HepG2 (cell line): ENCODE measurements around the gene DEDD2. TPM values are rescaled to one million over a fixed set of nuclear protein-coding genes. Genes with fewer than 3 reads are reported as not detected.

Experiments
- CBFB ChIP-seq: sonication (generic); formaldehyde crosslinking; IDR thresholded peaks from 2 replicates; pipeline ENCODE4 v1.4.0; 2020; ENCODE audit warnings: missing genetic modification reagents
- FOXK2 ChIP-seq: fragments of 450-650 bp; IDR thresholded peaks from 2 replicates; pipeline ENCODE4 v1.6.1; 2016
- HOXD1 ChIP-seq: sonication (generic); formaldehyde crosslinking; IDR thresholded peaks from 2 replicates; pipeline ENCODE4 v1.5.0; 2020; ENCODE audit warnings: missing genetic modification reagents
- KDM1A ChIP-seq: IDR thresholded peaks from 2 replicates; pipeline ENCODE4 v1.6.1; 2016; ENCODE audit warnings: missing compliant biosample characterization
- KDM5A ChIP-seq: fragments of 200-600 bp; sonication (generic); IDR thresholded peaks from 2 replicates; pipeline ENCODE4 v1.7.0; 2018; ENCODE audit warnings: antibody characterized with exemption, mild to moderate bottlenecking, low read length, borderline replicate concordance
- MED13 ChIP-seq: sonication (generic); formaldehyde crosslinking; IDR thresholded peaks from 2 replicates; pipeline ENCODE4 v1.5.0; 2020; ENCODE audit warnings: missing genetic modification reagents
- MTA1 ChIP-seq: sonication (generic); formaldehyde crosslinking; IDR thresholded peaks from 2 replicates; pipeline ENCODE4 v1.4.0; 2020; ENCODE audit warnings: missing genetic modification reagents, mild to moderate bottlenecking, borderline replicate concordance
- ONECUT2 ChIP-seq: sonication (generic); formaldehyde crosslinking; IDR thresholded peaks from 2 replicates; pipeline ENCODE4 v1.4.0; 2020; ENCODE audit warnings: missing genetic modification reagents
- POLR2G ChIP-seq: fragments of 200-400 bp; formaldehyde crosslinking; IDR thresholded peaks from 2 replicates; pipeline ENCODE4 v1.6.1; 2018; ENCODE audit warnings: mild to moderate bottlenecking, low read depth, low read length, moderate library complexity
- SOX13 ChIP-seq, 3 experiments: fragments of 450-650 bp in 1 of 3; sonication (generic) in 1 of 3; formaldehyde crosslinking in 1 of 3; IDR thresholded peaks in 2 of 3; conservative IDR thresholded peaks in 1 of 3; 2 replicates each; pipeline versions ENCODE4 v1.5.0 to v1.6.1; 2016 to 2020; ENCODE audit warnings: antibody characterized with exemption in 1 of 3, mild to moderate bottlenecking in 1 of 3, missing compliant biosample characterization in 1 of 3, missing genetic modification reagents in 1 of 3, moderate library complexity in 1 of 3
- SUZ12 ChIP-seq: fragments of 150-350 bp; IDR thresholded peaks from 2 replicates; pipeline ENCODE4 v1.6.1; 2014; ENCODE audit warnings: low read depth, low read length
- TEAD3 ChIP-seq: optimal IDR thresholded peaks from 2 replicates; pipeline ENCODE3; 2016; ENCODE audit warnings: borderline replicate concordance
- ZNF329 ChIP-seq: sonication (generic); formaldehyde crosslinking; IDR thresholded peaks from 2 replicates; pipeline ENCODE4 v1.9.0; 2021; ENCODE audit warnings: low read depth, mild to moderate bottlenecking, missing genetic modification reagents
- ZNF446 ChIP-seq: sonication (generic); formaldehyde crosslinking; IDR thresholded peaks from 2 replicates; pipeline ENCODE4 v1.5.0; 2020; ENCODE audit warnings: mild to moderate bottlenecking, missing genetic modification reagents
- polyA plus RNA-seq, 8 experiments: library from polyadenylated mRNA; depleted of rRNA in 3 of 8; stranded (reverse) in 7 of 8; unstranded in 1 of 8; fragments of >200 nt; fragmentation: Illumina TruSeq in 4 of 8; extraction: Trizol in 4 of 8; gene quantifications; 2 replicates each; pipeline versions ENCODE4 v1.2.1 to v1.2.3, GENCODE V29; 2011 to 2016; ENCODE audit warnings: low read depth in 4 of 8, missing spikeins in 1 of 8, mixed read lengths in 1 of 8; ENCODE audit not compliant: insufficient read depth in 1 of 8
- total RNA-seq, 5 experiments: library from RNA; depleted of rRNA; stranded (reverse); fragments of >200 nt; fragmentation: Illumina TruSeq; extraction: Trizol; gene quantifications; 2 replicates each; pipeline ENCODE4 v1.2.3, GENCODE V29; 2016; ENCODE audit warnings: low read depth in 1 of 5
- TF ChIP-seq, protein P1 (sequence below): sonication (generic); formaldehyde crosslinking; IDR thresholded peaks from 2 replicates; pipeline ENCODE4 v1.4.0; 2020; ENCODE audit warnings: mild to moderate bottlenecking, missing genetic modification reagents
- TF ChIP-seq, protein P2 (sequence below): sonication (generic); formaldehyde crosslinking; IDR thresholded peaks from 2 replicates; pipeline ENCODE4 v1.8.0; 2022; ENCODE audit warnings: low read depth, missing genetic modification reagents
- TF ChIP-seq, protein P3 (sequence below): sonication (generic); formaldehyde crosslinking; IDR thresholded peaks from 2 replicates; pipeline ENCODE4 v1.4.0; 2020; ENCODE audit warnings: missing genetic modification reagents, borderline replicate concordance
- TF ChIP-seq, protein P4 (sequence below): sonication (generic); formaldehyde crosslinking; IDR thresholded peaks from 2 replicates; pipeline ENCODE4 v1.4.0; 2020; ENCODE audit warnings: mild to moderate bottlenecking, missing genetic modification reagents

The DEDD2 gene
- total and polyA plus RNA-seq, 2 of the 13 experiments (the other 11 are each of a cell fraction or from before 2014, with no cell fraction given) = 19.2 to 24.7 TPM

DNA sequence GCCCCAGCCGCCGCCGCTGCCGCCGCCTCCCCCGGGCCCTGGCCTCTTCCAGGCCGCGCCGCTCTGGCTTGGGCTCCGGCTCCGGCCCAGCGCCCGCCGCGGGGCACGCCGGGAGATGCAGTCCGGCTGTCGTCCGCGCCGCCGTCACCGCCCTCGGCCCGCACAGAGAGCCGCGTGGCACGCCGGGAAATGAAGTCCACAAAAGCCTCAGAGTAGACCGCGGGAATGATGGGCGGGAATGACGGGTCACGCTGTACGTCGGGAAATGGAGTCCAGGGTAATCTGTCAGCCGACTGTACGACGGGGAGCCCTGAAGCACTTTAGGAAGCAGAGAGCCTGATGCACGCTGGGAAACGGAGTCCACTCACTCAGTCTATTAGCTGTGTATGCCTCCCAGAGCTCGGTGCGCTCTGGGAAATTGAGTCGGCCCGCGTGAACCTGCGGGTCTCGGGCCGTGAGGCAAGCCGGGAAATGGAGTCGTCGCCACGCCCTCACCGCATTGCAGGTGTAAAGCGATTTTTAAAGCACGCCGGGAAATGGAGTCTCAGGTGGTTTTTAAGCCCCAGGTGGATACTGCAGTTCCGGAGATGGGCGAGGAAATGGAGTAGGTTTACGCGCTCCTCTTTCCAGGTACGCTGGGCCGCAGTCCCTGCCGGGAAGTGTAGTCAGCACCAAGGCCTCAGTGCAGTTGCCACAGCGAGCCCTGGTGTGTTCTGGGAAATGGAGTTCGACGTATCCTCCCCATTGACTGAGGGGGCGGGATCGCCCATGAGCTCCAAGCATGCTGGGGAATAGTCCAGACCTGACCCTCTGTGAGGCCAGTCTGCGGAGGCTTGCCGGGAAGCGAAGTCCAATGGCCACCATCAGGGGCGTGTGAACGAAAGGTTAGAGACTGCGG lies 25.3 kb upstream of the DEDD2 start, which contains the start of gene GSK3A (continued):
- 0 out of 2 replicates have a peak, but pooled peaks have one; percentile 20 for TF ChIP-seq SOX13 (IDR thresholded peaks at IDR 0.05)
- TF ChIP-seq SOX13 (CRISPR knock-in tag; conservative IDR thresholded peaks at IDR 0.05 in 1 of 2, IDR thresholded peaks at IDR 0.05 in 1 of 2) = no peak; a peak in 1 of 4 replicates
- TF ChIP-seq MTA1 (CRISPR knock-in tag) = no peak
- peak; percentile 63 for TF ChIP-seq TEAD3 (CRISPR knock-in tag)
- TF ChIP-seq MED13 (CRISPR knock-in tag) = peak; percentile 47; the same call in 1 of the 2 replicates
- TF ChIP-seq KDM5A = no peak; the same call in 1 of the 2 replicates
- TF ChIP-seq, protein P1, sequence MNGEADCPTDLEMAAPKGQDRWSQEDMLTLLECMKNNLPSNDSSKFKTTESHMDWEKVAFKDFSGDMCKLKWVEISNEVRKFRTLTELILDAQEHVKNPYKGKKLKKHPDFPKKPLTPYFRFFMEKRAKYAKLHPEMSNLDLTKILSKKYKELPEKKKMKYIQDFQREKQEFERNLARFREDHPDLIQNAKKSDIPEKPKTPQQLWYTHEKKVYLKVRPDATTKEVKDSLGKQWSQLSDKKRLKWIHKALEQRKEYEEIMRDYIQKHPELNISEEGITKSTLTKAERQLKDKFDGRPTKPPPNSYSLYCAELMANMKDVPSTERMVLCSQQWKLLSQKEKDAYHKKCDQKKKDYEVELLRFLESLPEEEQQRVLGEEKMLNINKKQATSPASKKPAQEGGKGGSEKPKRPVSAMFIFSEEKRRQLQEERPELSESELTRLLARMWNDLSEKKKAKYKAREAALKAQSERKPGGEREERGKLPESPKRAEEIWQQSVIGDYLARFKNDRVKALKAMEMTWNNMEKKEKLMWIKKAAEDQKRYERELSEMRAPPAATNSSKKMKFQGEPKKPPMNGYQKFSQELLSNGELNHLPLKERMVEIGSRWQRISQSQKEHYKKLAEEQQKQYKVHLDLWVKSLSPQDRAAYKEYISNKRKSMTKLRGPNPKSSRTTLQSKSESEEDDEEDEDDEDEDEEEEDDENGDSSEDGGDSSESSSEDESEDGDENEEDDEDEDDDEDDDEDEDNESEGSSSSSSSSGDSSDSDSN (CRISPR knock-in tag) = peak; percentile 52
- peak; percentile 36; the same call in 1 of the 2 replicates for TF ChIP-seq ZNF329
- TF ChIP-seq CBFB (CRISPR knock-in tag) = peak; percentile 41; the same call in 1 of the 2 replicates
- no peak for TF ChIP-seq KDM1A (CRISPR knock-in tag)
- TF ChIP-seq ONECUT2 (CRISPR knock-in tag) = no peak
- TF ChIP-seq, protein P2, sequence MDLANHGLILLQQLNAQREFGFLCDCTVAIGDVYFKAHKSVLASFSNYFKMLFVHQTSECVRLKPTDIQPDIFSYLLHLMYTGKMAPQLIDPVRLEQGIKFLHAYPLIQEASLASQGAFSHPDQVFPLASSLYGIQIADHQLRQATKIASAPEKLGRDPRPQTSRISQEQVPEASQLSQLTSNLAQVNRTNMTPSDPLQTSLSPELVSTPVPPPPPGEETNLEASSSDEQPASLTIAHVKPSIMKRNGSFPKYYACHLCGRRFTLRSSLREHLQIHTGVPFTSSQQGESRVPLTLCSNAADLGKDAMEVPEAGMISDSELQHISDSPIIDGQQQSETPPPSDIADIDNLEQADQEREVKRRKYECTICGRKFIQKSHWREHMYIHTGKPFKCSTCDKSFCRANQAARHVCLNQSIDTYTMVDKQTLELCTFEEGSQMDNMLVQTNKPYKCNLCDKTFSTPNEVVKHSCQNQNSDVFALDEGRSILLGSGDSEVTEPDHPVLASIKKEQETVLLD (CRISPR knock-in tag) = peak; percentile 26; the same call in 1 of the 2 replicates
- TF ChIP-seq HOXD1 = no peak; the same call in 1 of the 2 replicates
- peak; percentile 82 for TF ChIP-seq SUZ12
- TF ChIP-seq, protein P3, sequence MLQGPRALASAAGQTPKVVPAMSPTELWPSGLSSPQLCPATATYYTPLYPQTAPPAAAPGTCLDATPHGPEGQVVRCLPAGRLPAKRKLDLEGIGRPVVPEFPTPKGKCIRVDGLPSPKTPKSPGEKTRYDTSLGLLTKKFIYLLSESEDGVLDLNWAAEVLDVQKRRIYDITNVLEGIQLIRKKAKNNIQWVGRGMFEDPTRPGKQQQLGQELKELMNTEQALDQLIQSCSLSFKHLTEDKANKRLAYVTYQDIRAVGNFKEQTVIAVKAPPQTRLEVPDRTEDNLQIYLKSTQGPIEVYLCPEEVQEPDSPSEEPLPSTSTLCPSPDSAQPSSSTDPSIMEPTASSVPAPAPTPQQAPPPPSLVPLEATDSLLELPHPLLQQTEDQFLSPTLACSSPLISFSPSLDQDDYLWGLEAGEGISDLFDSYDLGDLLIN = peak; percentile 46; the same call in 1 of the 2 replicates
- peak; percentile 97 for TF ChIP-seq POLR2G
- TF ChIP-seq ZNF446 (CRISPR knock-in tag) = 0 out of 2 replicates have a peak, but pooled peaks have one; percentile 56
- TF ChIP-seq, protein P4, sequence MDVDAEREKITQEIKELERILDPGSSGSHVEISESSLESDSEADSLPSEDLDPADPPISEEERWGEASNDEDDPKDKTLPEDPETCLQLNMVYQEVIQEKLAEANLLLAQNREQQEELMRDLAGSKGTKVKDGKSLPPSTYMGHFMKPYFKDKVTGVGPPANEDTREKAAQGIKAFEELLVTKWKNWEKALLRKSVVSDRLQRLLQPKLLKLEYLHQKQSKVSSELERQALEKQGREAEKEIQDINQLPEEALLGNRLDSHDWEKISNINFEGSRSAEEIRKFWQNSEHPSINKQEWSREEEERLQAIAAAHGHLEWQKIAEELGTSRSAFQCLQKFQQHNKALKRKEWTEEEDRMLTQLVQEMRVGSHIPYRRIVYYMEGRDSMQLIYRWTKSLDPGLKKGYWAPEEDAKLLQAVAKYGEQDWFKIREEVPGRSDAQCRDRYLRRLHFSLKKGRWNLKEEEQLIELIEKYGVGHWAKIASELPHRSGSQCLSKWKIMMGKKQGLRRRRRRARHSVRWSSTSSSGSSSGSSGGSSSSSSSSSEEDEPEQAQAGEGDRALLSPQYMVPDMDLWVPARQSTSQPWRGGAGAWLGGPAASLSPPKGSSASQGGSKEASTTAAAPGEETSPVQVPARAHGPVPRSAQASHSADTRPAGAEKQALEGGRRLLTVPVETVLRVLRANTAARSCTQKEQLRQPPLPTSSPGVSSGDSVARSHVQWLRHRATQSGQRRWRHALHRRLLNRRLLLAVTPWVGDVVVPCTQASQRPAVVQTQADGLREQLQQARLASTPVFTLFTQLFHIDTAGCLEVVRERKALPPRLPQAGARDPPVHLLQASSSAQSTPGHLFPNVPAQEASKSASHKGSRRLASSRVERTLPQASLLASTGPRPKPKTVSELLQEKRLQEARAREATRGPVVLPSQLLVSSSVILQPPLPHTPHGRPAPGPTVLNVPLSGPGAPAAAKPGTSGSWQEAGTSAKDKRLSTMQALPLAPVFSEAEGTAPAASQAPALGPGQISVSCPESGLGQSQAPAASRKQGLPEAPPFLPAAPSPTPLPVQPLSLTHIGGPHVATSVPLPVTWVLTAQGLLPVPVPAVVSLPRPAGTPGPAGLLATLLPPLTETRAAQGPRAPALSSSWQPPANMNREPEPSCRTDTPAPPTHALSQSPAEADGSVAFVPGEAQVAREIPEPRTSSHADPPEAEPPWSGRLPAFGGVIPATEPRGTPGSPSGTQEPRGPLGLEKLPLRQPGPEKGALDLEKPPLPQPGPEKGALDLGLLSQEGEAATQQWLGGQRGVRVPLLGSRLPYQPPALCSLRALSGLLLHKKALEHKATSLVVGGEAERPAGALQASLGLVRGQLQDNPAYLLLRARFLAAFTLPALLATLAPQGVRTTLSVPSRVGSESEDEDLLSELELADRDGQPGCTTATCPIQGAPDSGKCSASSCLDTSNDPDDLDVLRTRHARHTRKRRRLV = 0 out of 2 replicates have a peak, but pooled peaks have one; percentile 81
- TF ChIP-seq FOXK2 = peak; percentile 49; the same call in 1 of the 2 replicates
